Smooth muscle cell (in vitro differentiated cells): ENCODE measurements around the gene TPSB2. TPM values are rescaled to one million over a fixed set of nuclear protein-coding genes. Genes with fewer than 3 reads are reported as not detected.

ENCODE experiments used
- DNase-seq: peaks from one replicate; lab custom pipeline; 2025; ENCODE audit not compliant: unreplicated experiment; lab: John Stamatoyannopoulos, UW
- H2AFZ ChIP-seq: fragments of 200-600 bp; sonication (generic); 2 replicates; pipeline ENCODE4 v1.6.0; 2016; ENCODE audit warnings: antibody characterized with exemption, low read depth, mild to moderate bottlenecking
- H3F3A ChIP-seq: fragments of 200-600 bp; sonication (generic); 2 replicates; pipeline ENCODE4 v1.6.0; 2017; ENCODE audit warnings: antibody characterized with exemption, low read depth
- H3K27ac ChIP-seq: fragments of 200-600 bp; sonication (generic); 2 replicates; pipeline ENCODE4 v1.5.1; 2016; ENCODE audit warnings: low read depth, mild to moderate bottlenecking
- H3K27me3 ChIP-seq: fragments of 200-600 bp; sonication (generic); 2 replicates; pipeline ENCODE4 v1.6.1; 2016; ENCODE audit warnings: low read depth, mild to moderate bottlenecking
- H3K36me3 ChIP-seq: fragments of 200-600 bp; sonication (generic); 2 replicates; pipeline ENCODE4 v1.5.1; 2016; ENCODE audit warnings: low read depth
- H3K4me1 ChIP-seq: fragments of 200-600 bp; sonication (generic); 2 replicates; pipeline ENCODE4 v1.5.1; 2016; ENCODE audit warnings: low read depth
- H3K4me2 ChIP-seq: fragments of 200-600 bp; sonication (generic); 2 replicates; pipeline ENCODE4 v1.6.0; 2016; ENCODE audit warnings: mild to moderate bottlenecking
- H3K4me3 ChIP-seq: fragments of 200-600 bp; sonication (generic); 2 replicates; pipeline ENCODE4 v1.5.1; 2016; ENCODE audit warnings: mild to moderate bottlenecking
- H3K79me2 ChIP-seq: fragments of 200-600 bp; sonication (generic); 2 replicates; pipeline ENCODE4 v1.6.0; 2016; ENCODE audit warnings: low read depth, mild to moderate bottlenecking
- H3K9ac ChIP-seq: fragments of 200-600 bp; sonication (generic); 2 replicates; pipeline ENCODE4 v1.6.0; 2016; ENCODE audit warnings: low read depth
- H3K9me3 ChIP-seq: fragments of 200-600 bp; sonication (generic); replicated peaks from 2 replicates; pipeline ENCODE4 v1.5.1; 2016; ENCODE audit warnings: low read depth
- H4K20me1 ChIP-seq: fragments of 200-600 bp; sonication (generic); 2 replicates; pipeline ENCODE4 v1.6.0; 2016; ENCODE audit warnings: low read depth
- WGBS: methylation state at CpG from one replicate; pipeline ENCODE4 v1.1.7; 2016; ENCODE audit warnings: low lambda C conversion rate; 5-methylcytosine and 5-hydroxymethylcytosine counted together
- polyA plus RNA-seq: library from polyadenylated mRNA; unstranded; fragments of >200 nt; fragmentation: Nextera tagmentation; extraction: Ambion mirVana; gene quantifications from 2 replicates; pipeline ENCODE4 v1.2.1, GENCODE V29; 2016
- total RNA-seq: library from RNA; depleted of rRNA; stranded (reverse); fragments of >200 nt; gene quantifications from 2 replicates; pipeline ENCODE4 v1.2.3, GENCODE V29; 2014
- TF ChIP-seq, protein P1 (sequence below): fragments of 200-600 bp; sonication (generic); IDR thresholded peaks from 2 replicates; pipeline ENCODE4 v1.5.1; 2017; ENCODE audit warnings: borderline replicate concordance, mild to moderate bottlenecking, antibody characterized with exemption; ENCODE audit not compliant: insufficient read depth, poor library complexity, severe bottlenecking

The TPSB2 gene
- total and polyA plus RNA-seq, 2 experiments from 2014 or later = not detected

DNA sequence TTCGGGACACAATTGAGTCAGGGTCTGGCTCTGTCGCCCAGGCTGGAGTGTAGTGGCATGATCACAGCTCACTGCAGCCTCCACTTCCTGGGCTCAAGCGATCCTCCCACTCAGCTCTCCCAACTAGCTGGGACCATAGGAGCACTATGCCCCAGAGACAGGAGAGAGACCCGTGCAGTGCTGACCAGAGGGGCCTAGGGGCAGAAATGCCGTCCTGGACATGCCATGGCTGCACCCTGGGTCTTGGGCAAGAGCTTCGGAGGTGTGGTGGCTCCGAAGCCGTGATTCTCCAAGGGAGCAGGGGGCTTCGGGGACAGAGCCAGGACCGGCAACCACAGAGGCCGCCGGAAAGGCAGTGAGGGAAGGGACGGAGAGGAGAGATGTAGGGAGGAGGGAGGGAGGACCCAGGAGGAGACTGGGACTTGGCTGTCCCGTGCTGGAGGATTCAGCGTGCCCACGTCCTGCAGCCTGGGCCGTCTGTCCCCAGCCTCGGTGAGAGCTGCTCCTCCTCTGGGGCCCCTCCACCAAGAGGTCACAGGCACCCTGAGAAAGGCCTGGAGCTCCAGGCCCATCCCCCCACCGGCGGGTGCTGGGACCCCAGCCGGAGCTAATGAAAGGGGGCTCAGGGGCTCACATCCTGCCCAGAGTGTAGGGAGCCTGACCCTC is 47.8 kb upstream of the TPSB2 start:
- WGBS = 83% methylated on average over 18 of the region's 21 CpGs
- Histone ChIP-seq H3F3A (no peaks in the 10 kb centered on the region), H4K20me1 (no peaks in the 10 kb centered on the region), H3K4me3 (no peak overlapping the region), H2AFZ (no peak overlapping the region), H3K27ac (no peak overlapping the region), H3K79me2 (no peaks in the 10 kb centered on the region), H3K4me2 (no peak overlapping the region), H3K36me3 (no peaks in the 10 kb centered on the region), H3K4me1 (peaks cover 5% of the 10 kb centered on the region), H3K9ac (no peak overlapping the region), H3K27me3 (no peaks in the 10 kb centered on the region), H3K9me3 (no peaks in the 10 kb centered on the region)
- no peak for DNase-seq
- TF ChIP-seq, protein P1, sequence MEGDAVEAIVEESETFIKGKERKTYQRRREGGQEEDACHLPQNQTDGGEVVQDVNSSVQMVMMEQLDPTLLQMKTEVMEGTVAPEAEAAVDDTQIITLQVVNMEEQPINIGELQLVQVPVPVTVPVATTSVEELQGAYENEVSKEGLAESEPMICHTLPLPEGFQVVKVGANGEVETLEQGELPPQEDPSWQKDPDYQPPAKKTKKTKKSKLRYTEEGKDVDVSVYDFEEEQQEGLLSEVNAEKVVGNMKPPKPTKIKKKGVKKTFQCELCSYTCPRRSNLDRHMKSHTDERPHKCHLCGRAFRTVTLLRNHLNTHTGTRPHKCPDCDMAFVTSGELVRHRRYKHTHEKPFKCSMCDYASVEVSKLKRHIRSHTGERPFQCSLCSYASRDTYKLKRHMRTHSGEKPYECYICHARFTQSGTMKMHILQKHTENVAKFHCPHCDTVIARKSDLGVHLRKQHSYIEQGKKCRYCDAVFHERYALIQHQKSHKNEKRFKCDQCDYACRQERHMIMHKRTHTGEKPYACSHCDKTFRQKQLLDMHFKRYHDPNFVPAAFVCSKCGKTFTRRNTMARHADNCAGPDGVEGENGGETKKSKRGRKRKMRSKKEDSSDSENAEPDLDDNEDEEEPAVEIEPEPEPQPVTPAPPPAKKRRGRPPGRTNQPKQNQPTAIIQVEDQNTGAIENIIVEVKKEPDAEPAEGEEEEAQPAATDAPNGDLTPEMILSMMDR = no peak

DNA sequence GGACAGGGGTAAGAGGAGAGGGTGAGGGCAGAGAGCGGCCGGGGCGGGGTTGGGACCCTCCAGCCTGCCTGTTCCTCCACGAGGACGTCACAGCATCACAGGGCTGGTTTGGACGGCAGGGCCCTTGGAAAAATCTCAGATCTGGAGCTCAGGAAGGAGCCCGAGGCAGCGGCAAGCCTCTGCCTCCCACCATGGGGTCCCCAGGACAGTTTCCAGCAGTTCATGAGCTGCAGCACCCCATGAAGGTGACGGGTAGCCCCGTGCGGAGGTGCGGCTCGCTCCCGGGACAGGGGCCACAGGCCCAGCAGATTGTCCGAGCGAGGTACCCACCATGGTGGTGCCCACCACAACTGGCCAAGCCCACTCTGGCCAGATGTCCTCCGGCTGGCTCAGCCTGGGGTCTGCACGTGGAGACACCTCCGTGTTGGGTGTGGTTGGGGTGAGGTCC is 47.2 kb upstream of the TPSB2 start:
- no peak overlapping the region for H3K9ac ChIP-seq
- no peaks in the 10 kb centered on the region for H4K20me1 ChIP-seq
- no peaks in the 10 kb centered on the region for H3K9me3 ChIP-seq
- TF ChIP-seq, protein P1 = no peak
- H3K36me3 ChIP-seq = no peaks in the 10 kb centered on the region
- no peak for DNase-seq
- H3K4me3 ChIP-seq = no peak overlapping the region
- WGBS = 84% methylated on average over 14 of the region's 19 CpGs
- H3K79me2 ChIP-seq = no peaks in the 10 kb centered on the region
- H3K4me1 ChIP-seq = peaks cover 5% of the 10 kb centered on the region
- no peaks in the 10 kb centered on the region for H3F3A ChIP-seq
- H3K4me2 ChIP-seq = no peak overlapping the region
- H3K27me3 ChIP-seq = no peaks in the 10 kb centered on the region
- H2AFZ ChIP-seq = no peak overlapping the region
- no peak overlapping the region for H3K27ac ChIP-seq

DNA sequence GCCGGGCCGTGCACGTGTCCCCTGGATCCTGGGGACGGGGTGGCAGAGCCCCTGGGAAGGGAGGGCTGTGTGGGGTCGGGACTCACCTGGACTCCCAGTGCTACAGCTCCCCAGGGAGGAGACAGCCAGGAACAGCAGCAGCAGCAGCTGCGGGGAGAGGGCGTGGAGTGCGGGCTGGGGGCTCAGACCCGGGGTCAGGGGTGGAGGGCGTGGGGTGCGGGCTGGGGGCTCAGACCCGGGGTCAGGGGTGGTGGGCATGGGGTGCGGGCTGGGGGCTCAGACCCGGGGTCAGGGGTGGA is 46.5 kb upstream of the TPSB2 start:
- H3K9ac ChIP-seq = no peak overlapping the region
- no peak overlapping the region for H2AFZ ChIP-seq
- WGBS = 98% methylated on average over 5 of the region's 14 CpGs
- DNase-seq = no peak
- no peaks in the 10 kb centered on the region for H4K20me1 ChIP-seq
- no peaks in the 10 kb centered on the region for H3K9me3 ChIP-seq
- TF ChIP-seq, protein P1 = no peak
- peaks cover 5% of the 10 kb centered on the region for H3K4me1 ChIP-seq
- H3K27me3 ChIP-seq = no peaks in the 10 kb centered on the region
- H3K4me3 ChIP-seq = no peak overlapping the region
- no peaks in the 10 kb centered on the region for H3K79me2 ChIP-seq
- H3K4me2 ChIP-seq = no peak overlapping the region
- no peaks in the 10 kb centered on the region for H3K36me3 ChIP-seq
- no peaks in the 10 kb centered on the region for H3F3A ChIP-seq
- no peak overlapping the region for H3K27ac ChIP-seq
